Adipose tissue (tissue), 3 donors: Measurements from ENCODE around the gene GOLGA6L7. TPM values are rescaled to one million over a fixed set of nuclear protein-coding genes. Genes with fewer than 3 reads are reported as not detected.
"Not testable (repeated sequence)": the region's sequence is repeated elsewhere in the genome, so short reads cannot be mapped to it uniquely, and the experiment has no call there.

Experiments
- H3K27ac ChIP-seq: one replicate; pipeline ENCODE4 v1.5.1; 2013; ENCODE audit warnings: low read depth, low read length
- WGBS, 3 donors: extraction: QIAGEN DNeasy Blood & Tissue Kit; methylation state at CpG; one replicate each; pipeline ENCODE4 v1.1.7; 2013; 5-methylcytosine and 5-hydroxymethylcytosine counted together
- polyA plus RNA-seq, 3 donors: library from polyadenylated mRNA; stranded (reverse); fragments of 200-250 nt; gene quantifications; one replicate each; pipeline ENCODE4 v1.2.3, GENCODE V29; 2013
- donor health status: healthy with polysubstance abuse.
- donor health status: Bipolar disorder and iron deficiency.
- donor health status: healthy.

The GOLGA6L7 gene
- polyA plus RNA-seq = not detected

GRCh38 chr15:28848521-28848920 is at the start of gene GOLGA6L7:
TSS of gene GOLGA6L7 (minus strand) at chr15:28848644. CDS start at chr15:28848549, 95 bp downstream.
- WGBS, 3 donors = 89 to 97% (median 93%) methylated on average over 13 of the region's 13 CpGs
- not testable (repeated sequence) for H3K27ac ChIP-seq

DNA sequence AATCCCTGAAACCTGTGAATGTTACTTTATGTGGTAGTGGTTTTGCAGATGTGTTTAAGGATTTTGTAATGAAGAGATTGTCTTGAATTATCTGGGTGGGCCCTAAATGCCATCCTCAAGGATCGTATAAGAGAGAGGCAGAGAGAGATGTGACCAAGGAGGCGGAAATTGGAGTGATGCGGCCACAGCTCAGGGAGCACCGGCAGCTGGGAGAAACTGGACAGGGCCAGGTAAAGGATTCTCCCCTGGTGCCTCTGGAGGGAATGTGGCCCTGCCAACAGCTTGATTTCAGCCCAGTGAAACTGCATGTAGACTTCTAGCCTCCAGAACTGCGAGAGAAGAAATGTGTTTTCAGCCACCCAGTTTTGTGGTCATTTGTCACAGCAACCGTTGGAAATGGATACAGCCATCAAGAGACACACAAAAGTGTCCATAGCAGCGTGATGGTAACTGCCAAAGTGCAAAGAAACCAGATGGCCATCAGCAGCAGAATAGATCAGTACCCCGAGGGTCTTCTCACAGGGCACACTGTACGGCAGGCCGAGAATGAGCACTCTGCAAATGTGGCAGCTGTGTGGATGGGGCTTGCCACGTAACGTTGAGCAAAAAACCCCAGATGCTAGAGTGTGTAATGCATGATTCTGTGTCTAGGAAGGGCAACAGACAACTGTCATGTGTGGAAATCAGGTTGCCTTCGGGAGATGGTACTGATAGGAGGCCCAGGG is 49.6 kb upstream of the GOLGA6L7 start:
- no peak overlapping the region for H3K27ac ChIP-seq
- 89 to 93% (median 90%) methylated on average over 13 of the region's 13 CpGs for WGBS, 3 donors

DNA sequence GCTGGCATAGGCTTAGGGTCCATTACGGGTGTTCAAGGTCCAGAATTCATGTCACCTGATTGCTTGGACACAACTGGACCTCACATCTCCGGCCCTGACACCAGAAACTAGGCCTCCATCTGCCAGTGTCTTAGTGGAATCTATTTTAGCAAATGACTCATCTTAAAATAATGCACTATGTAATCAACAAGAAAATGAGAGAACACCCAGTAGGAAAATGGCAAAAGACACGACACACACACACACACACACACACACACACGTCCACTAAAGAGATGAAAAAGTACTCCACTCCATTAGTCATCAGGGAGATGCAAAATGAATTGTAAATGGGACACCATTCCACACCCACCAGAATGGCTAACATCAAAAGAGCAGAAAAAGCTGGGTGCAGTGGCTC is 48.5 kb upstream of the GOLGA6L7 start:
- 69 to 90% (median 74%) methylated on average over 4 of the region's 4 CpGs for WGBS, 3 donors
- no peak overlapping the region for H3K27ac ChIP-seq

GRCh38 chr15:28895566-28895965 is 47.1 kb upstream of the GOLGA6L7 start:
- WGBS, 3 donors = 82 to 91% (median 89%) methylated on average over 6 of the region's 6 CpGs
- H3K27ac ChIP-seq = no peak overlapping the region

DNA sequence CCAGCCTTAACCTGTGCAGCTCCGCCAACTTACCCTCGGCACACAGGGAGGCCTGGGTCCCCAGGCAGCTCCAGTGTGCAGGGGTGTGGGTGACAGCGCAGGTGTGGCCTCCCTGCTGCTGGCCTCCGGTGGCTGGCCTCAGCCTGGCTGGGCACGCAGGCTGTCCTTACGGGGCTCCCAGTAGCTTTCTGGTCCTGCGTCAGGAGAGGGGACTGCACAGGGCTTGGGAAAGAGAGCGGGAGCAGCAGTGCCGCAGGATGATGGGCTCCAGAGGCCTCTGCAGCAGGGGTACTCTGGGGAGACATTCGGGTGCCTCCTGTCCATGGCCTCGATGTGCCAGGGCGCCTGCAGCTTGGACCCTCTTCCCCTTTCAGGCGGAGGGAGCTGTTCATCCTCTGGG is 46.7 kb upstream of the GOLGA6L7 start:
- no peak overlapping the region for H3K27ac ChIP-seq
- WGBS, 3 donors = 83 to 96% (median 89%) methylated on average over 13 of the region's 13 CpGs

DNA sequence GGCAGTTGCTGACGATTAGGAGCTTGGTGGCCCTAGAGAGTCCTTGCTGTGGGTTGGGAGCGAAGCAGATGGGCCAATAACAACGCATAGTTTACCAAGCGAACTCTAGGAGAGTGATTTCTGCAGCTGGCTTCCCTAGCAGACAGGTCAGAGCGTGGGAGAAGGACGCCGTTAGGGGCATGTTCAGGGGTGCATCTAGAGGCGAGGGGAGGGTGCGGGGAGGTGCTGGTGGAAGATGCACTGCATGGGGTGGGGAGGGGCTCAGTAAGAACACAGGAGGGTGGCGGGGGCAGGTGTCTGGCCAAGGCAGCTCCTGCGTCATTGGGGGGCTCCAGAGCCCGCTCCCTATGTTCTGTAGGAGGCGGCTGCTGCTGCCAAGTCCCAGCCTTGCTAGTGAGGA is 46.2 kb upstream of the GOLGA6L7 start:
- 78 to 87% (median 81%) methylated on average over 13 of the region's 13 CpGs for WGBS, 3 donors
- no peak overlapping the region for H3K27ac ChIP-seq

- no peak overlapping the region for H3K27ac ChIP-seq
- 26 to 44% (median 37%) methylated on average over 12 of the region's 12 CpGs for WGBS, 3 donors
Observed at GRCh38 chr15:28892789-28893610, 44.6 kb upstream of the GOLGA6L7 start.

DNA sequence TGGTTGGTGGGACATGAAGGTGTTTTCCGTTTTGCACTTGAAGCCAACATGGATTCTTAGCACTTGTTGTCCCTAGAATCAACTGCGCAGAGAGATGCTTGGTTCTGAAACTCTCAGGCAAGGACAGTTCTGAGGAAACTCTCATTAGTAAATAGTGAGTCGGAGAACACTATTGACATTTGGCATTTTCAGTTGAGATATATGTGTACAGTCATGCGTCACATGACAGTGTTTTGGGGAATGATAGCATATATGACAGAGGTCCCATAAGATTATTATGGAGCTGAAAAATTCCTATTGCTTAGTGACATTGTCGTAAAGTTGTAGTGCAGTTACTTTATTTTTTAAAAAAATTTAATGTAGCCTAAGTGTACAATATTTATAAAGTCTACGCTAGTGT is 43.1 kb upstream of the GOLGA6L7 start:
- H3K27ac ChIP-seq = no peak overlapping the region
- 93 to 95% (median 94%) methylated on average over 6 of the region's 6 CpGs for WGBS, 3 donors

- WGBS, 3 donors = 77 to 84% (median 79%) methylated on average over 15 of the region's 15 CpGs
- no peak overlapping the region for H3K27ac ChIP-seq
Observed at GRCh38 chr15:28890711-28891495, 42.5 kb upstream of the GOLGA6L7 start.

- H3K27ac ChIP-seq = not testable (repeated sequence)
- 84 to 92% (median 89%) methylated on average over 4 of the region's 4 CpGs for WGBS, 3 donors
Observed at GRCh38 chr15:28890291-28890690, 41.8 kb upstream of the GOLGA6L7 start.

GRCh38 chr15:28889871-28890270 is 41.4 kb upstream of the GOLGA6L7 start:
- not testable (repeated sequence) for H3K27ac ChIP-seq
- 84 to 93% (median 90%) methylated on average over 6 of the region's 6 CpGs for WGBS, 3 donors

DNA sequence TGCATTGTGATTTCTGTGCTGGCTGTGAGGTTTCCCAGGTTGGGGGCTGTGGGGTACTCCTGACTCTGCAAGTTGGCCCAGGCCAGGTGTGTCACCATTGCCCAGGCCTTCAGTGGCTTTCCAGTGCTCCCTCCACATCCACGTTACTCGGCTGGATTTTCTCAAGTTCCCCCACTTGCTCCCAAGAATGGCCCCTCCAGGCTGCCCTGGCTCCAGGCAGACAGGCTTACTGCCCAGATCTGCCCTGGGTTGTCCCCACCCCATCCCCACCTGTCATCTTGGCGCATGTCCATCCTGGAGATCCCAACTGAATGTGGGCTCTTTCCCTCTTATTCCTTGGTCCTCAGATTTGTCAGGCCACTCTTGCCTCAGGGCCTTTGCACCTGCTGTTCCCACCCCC is 40.9 kb upstream of the GOLGA6L7 start:
- no peak overlapping the region for H3K27ac ChIP-seq
- 96 to 100% (median 99%) methylated on average over 3 of the region's 3 CpGs for WGBS, 3 donors

- WGBS, 3 donors = 75 to 89% (median 84%) methylated on average over 10 of the region's 10 CpGs
- H3K27ac ChIP-seq = no peak overlapping the region
Observed at GRCh38 chr15:28888900-28889299, 40.5 kb upstream of the GOLGA6L7 start.

- 84 to 90% (median 89%) methylated on average over 18 of the region's 18 CpGs for WGBS, 3 donors
- no peak overlapping the region for H3K27ac ChIP-seq
Observed at GRCh38 chr15:28888302-28888894, 40.0 kb upstream of the GOLGA6L7 start.

DNA sequence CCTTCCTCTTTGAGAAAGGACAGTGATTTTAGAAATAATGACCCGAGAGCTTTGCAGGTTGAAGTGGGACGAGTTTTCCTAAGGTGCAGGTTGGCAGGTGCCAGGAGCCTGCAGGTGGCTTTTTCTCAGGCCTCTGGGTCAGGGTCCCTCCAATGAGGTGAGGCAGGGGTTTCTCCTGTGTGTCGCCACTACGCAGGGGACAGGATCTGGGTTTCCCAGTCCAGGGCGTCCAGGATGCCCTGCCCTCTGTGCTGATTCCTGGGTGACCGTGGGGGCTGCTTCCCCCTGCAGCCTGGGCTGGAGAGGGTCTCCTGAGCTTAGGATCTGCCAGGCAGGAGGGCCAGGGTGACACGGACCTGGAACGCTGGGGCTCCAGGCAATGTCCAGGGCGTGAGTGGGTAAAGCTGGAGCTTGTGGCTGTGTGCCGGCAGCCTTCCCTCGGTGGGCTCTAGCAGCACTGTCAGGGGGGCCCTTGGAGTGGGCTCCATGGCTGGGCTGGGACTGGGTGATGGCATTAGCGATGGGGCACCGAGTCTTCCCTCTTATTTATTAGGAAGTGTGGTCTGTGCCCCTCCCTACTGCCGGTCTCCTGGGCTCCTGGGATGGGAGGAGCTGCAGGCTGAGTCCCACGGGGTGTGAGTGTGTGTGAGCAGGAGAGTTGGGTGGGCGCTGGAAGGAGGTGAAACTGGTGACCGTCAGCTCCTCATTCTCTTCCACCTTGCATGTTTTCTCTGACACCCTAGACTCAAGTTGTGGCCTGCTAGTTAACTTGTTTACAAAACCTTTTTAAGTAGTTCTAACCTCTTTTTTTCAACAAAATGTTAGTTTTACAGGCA is 39.1 kb upstream of the GOLGA6L7 start:
- no peak overlapping the region for H3K27ac ChIP-seq
- 67 to 78% (median 68%) methylated on average over 17 of the region's 17 CpGs for WGBS, 3 donors

- no peak overlapping the region for H3K27ac ChIP-seq
- 15 to 30% (median 18%) methylated on average over 34 to 60 of the region's 61 CpGs for WGBS, 3 donors
Observed at GRCh38 chr15:28886431-28887338, 38.2 kb upstream of the GOLGA6L7 start.
